ENCODE measurements around the gene MED14.

GRCh38 chrX:40746521-40746920 lies 11.2 kb upstream of the MED14 start:
- no peak for TF ChIP-seq SP1 (IDR thresholded peaks at IDR 0.05; ENCODE audit: low read depth, low read length)
- TF ChIP-seq CTCF (IDR thresholded peaks at IDR 0.05 in 2 of 3, conservative IDR thresholded peaks at IDR 0.05 in 1 of 3; ENCODE audit: control insufficient read depth in 2 of 3, extremely low read depth in 1 of 3, insufficient read depth in 1 of 3, low read depth in 3 of 3, low read length in 3 of 3), result no peak
- no peak for TF ChIP-seq ASH2L (IDR thresholded peaks at IDR 0.05; ENCODE audit: borderline replicate concordance, low read depth)
- TF ChIP-seq SMAD1 (IDR thresholded peaks at IDR 0.05; ENCODE audit: low read depth, partially characterized antibody), result no peak
- TF ChIP-seq E4F1 (IDR thresholded peaks at IDR 0.05; ENCODE audit: borderline replicate concordance, partially characterized antibody), result no peak
- TF ChIP-seq MTA3 (IDR thresholded peaks at IDR 0.05; ENCODE audit: borderline replicate concordance, low read length), result no peak
- TF ChIP-seq EP300 (IDR thresholded peaks at IDR 0.05; ENCODE audit: borderline replicate concordance in 1 of 2, control insufficient read depth in 1 of 2, low read depth in 2 of 2, low read length in 2 of 2), result no peak
- TF ChIP-seq POLR2A (IDR thresholded peaks at IDR 0.05; ENCODE audit: low read depth, low read length), result no peak
- no peak for TF ChIP-seq EED (IDR thresholded peaks at IDR 0.05; ENCODE audit: low read depth)
- TF ChIP-seq HDAC6 (IDR thresholded peaks at IDR 0.05; ENCODE audit: unreplicated experiment), result no peak
- TF ChIP-seq NFYB (IDR thresholded peaks at IDR 0.05; ENCODE audit: insufficient read depth, low read depth, low read length), result no peak
- TF ChIP-seq RELA (IDR thresholded peaks at IDR 0.05; ENCODE audit: borderline replicate concordance, partially characterized antibody), result no peak

Measured in GM12878 (cell line).